A673 (cell line): ENCODE results near the gene ZBTB2. TPM values are rescaled to one million over a fixed set of nuclear protein-coding genes. Genes with fewer than 3 reads are reported as not detected.

ENCODE experiments used
- BruUV-seq: library from RNA; stranded (reverse); fragments of 400-500 nt; replicated peaks from 2 replicates; lab custom pipeline; 2021; lab: Mats Ljungman, UMichigan
- CTCF ChIA-PET: fragments of 300-600 bp; sonication (Branson Sonifier 250); formaldehyde crosslinking; loops from one replicate; lab custom pipeline; 2022; ENCODE audit warnings: antibody characterized with exemption; lab: Charles Lee
- POLR2A ChIA-PET: fragments of 300-600 bp; sonication (Branson Sonifier 250); formaldehyde crosslinking; loops from one replicate; lab custom pipeline; 2022; ENCODE audit warnings: antibody characterized with exemption; ENCODE audit not compliant: low non-redundant PET; lab: Charles Lee
- DNase-seq: peaks from one replicate; pipeline ENCODE4 v3.0.0-alpha.2; 2015; ENCODE audit warnings: low spot score
- H3K27ac ChIP-seq: fragments of 200-600 bp; sonication (generic); 2 replicates; pipeline ENCODE4 v1.5.1; 2016; ENCODE audit warnings: mixed run types, low read depth, mild to moderate bottlenecking, mixed read lengths, antibody characterized with exemption, low read length; ENCODE audit not compliant: poor library complexity, severe bottlenecking
- H3K27me3 ChIP-seq: fragments of 200-600 bp; sonication (generic); replicated peaks from 2 replicates; pipeline ENCODE4 v1.6.1; 2017; ENCODE audit warnings: mixed run types, low read depth, mild to moderate bottlenecking, mixed read lengths, antibody characterized with exemption, low read length; ENCODE audit not compliant: insufficient read depth, poor library complexity
- H3K36me3 ChIP-seq: fragments of 200-600 bp; sonication (generic); 2 replicates; pipeline ENCODE4 v1.6.1; 2016; ENCODE audit warnings: mixed run types, mild to moderate bottlenecking, mixed read lengths, antibody characterized with exemption, low read length; ENCODE audit not compliant: insufficient read depth, poor library complexity, severe bottlenecking
- H3K4me1 ChIP-seq: fragments of 200-600 bp; sonication (generic); 2 replicates; pipeline ENCODE4 v1.6.1; 2017; ENCODE audit warnings: mixed run types, mild to moderate bottlenecking, mixed read lengths, antibody characterized with exemption, low read length; ENCODE audit not compliant: insufficient read depth, poor library complexity, severe bottlenecking
- H3K4me3 ChIP-seq: fragments of 200-600 bp; sonication (generic); 2 replicates; pipeline ENCODE4 v1.5.1; 2016; ENCODE audit warnings: low read depth, mixed run types, mild to moderate bottlenecking, mixed read lengths, low read length; ENCODE audit not compliant: poor library complexity, severe bottlenecking
- H3K9me3 ChIP-seq: fragments of 200-600 bp; sonication (generic); 2 replicates; pipeline ENCODE4 v1.6.1; 2016; ENCODE audit warnings: mixed run types, low read depth, mild to moderate bottlenecking, mixed read lengths, antibody characterized with exemption, low read length; ENCODE audit not compliant: poor library complexity, severe bottlenecking
- EZH2 ChIP-seq: fragments of 200-600 bp; sonication (generic); IDR thresholded peaks from 2 replicates; pipeline ENCODE4 v1.6.1; 2017; ENCODE audit warnings: borderline replicate concordance, low read depth, mild to moderate bottlenecking, mixed read lengths, antibody characterized with exemption, low read length; ENCODE audit not compliant: poor library complexity, severe bottlenecking
- intact Hi-C: fragments of 100-400 bp; cut with micrococcal nuclease; formaldehyde crosslinking; loops from one replicate; pipeline ENCODE4 v1.10.0; 2022; ENCODE audit not compliant: unreplicated experiment
- total RNA-seq: library from RNA; stranded (reverse); gene quantifications from 2 replicates; pipeline ENCODE4 v1.2.3, GENCODE V29; 2021
- TF ChIP-seq, protein P1 (sequence below): fragments of 300-800, 200-600 bp; sonication (generic); conservative IDR thresholded peaks from 2 replicates; pipeline ENCODE4 v1.5.1; 2017; ENCODE audit warnings: low read depth, mild to moderate bottlenecking, antibody characterized with exemption, low read length, moderate library complexity, mixed read lengths

Gene ZBTB2
- total RNA-seq, 1 experiment from 2014 or later = 24.0 TPM

DNA sequence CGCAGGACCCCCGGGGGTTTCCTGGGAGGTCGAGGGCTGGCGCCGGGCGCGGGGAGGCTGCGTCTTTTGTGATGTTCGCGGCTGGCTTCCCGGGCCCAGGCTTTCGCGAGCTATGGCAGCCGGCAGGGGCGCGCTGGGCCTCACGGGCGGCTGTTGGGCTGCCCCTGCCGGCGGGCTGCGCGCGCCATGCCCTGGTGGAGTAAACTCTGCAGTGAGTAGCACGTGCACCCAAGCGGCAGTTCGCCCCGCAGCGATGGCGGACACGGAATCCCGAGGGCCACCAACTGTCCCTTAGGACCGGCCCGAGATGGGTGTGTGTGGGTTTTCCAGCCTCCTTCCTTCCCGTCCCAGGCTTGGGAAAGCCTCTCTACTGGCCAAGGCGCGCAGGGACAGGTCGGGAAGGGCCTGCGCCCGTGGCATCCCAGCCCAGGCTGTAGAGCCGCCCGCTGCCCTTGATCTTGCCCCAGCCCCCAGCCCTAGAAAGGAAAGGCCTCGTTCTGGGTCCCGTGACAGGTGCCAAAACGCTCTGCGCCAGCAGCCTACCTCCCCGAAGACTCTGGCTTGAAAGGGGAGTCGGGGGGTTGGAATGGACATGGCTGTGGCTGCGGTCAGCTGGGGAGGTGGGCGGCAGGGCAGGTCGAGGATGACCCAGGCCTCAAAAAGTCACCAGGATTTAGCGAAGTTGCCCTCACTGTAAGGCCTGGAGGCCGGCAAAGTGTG is 49.7 kb downstream of the ZBTB2 start:
- CTCF ChIA-PET = interaction anchor here (0.7 kb wide), 1 partner anchor 48 kb away, joined by 4 read pairs; no protein-coding TSS in a partner anchor
- no TSS peak for BruUV-seq
- intact Hi-C loops = no loop called here
- H3K4me1 ChIP-seq = peaks cover 12% of the 10 kb centered on the region
- POLR2A ChIA-PET = no interaction called here
- H3K27ac ChIP-seq = no peak overlapping the region
- no peaks in the 10 kb centered on the region for H3K27me3 ChIP-seq
- H3K4me3 ChIP-seq = no peak overlapping the region
- DNase-seq = no peak
- no peaks in the 10 kb centered on the region for H3K9me3 ChIP-seq
- no peaks in the 10 kb centered on the region for H3K36me3 ChIP-seq
- no peak for TF ChIP-seq EZH2
- TF ChIP-seq, protein P1, sequence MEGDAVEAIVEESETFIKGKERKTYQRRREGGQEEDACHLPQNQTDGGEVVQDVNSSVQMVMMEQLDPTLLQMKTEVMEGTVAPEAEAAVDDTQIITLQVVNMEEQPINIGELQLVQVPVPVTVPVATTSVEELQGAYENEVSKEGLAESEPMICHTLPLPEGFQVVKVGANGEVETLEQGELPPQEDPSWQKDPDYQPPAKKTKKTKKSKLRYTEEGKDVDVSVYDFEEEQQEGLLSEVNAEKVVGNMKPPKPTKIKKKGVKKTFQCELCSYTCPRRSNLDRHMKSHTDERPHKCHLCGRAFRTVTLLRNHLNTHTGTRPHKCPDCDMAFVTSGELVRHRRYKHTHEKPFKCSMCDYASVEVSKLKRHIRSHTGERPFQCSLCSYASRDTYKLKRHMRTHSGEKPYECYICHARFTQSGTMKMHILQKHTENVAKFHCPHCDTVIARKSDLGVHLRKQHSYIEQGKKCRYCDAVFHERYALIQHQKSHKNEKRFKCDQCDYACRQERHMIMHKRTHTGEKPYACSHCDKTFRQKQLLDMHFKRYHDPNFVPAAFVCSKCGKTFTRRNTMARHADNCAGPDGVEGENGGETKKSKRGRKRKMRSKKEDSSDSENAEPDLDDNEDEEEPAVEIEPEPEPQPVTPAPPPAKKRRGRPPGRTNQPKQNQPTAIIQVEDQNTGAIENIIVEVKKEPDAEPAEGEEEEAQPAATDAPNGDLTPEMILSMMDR = no peak

DNA sequence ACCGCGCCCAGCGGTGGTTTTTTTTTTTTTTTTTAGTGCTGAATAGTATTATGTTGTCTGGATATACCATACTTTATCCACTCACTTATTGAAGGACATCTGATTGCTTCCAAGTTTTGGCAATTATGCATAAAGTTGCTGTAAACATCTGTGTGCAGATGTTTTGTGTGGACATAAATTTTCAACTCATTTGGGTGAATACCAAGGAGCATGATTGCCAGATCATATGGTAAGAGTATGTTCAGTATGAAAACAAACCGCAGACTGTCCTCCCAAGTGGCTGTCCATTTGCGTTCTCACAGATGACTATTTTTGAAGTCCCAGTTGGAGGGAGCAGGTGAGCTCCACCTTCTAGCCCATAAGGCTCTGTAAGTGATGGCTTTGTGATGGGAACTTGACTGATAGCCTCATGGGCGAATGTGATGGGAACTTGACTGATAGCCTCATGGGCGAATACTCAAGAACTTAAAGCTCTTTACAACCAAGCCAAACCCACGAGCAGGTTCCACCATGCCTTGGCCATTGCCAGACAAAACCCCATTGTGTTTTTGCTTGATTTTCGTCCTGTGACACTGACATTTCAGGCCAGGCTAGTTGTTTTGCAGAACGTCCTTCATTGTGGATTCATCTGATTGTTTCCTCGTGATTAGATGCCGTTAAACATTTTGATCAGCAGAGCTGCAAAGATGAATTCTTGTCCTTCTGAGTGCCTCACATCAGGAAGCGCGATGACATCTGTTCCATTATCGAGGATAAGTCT is 51.0 kb downstream of the ZBTB2 start:
- DNase-seq = no peak
- TF ChIP-seq, protein P1 = no peak
- no peak for TF ChIP-seq EZH2
- H3K4me1 ChIP-seq = peaks cover 12% of the 10 kb centered on the region
- H3K36me3 ChIP-seq = no peaks in the 10 kb centered on the region
- H3K27me3 ChIP-seq = no peaks in the 10 kb centered on the region
- H3K4me3 ChIP-seq = no peak overlapping the region
- H3K9me3 ChIP-seq = no peaks in the 10 kb centered on the region
- ChIA-PET POLR2A (no interaction called here), CTCF (interaction anchor here (0.7 kb wide), 1 partner anchor 49 kb away, joined by 4 read pairs; no protein-coding TSS in a partner anchor)
- BruUV-seq = no TSS peak
- intact Hi-C loops = no loop called here
- H3K27ac ChIP-seq = no peak overlapping the region

DNA sequence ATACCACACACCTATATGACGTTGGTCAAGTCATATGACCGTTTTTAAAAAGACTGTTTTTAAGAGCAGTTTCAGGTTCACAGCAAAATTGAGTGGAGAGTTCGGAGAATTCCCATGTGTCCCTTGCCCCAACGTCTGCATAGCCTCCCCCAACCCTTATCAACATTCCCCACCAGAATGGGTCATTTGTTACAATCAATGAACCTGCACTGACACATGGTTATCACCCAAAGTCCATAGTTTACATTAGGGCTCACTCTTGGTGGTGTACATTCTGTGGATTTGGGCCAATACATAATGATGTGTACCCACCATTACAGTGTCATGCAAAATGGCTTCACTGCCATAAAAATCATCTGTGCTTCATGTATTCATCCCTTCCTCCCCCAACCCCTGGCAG is 52.0 kb downstream of the ZBTB2 start:
- CTCF ChIA-PET = no interaction called here
- intact Hi-C loops = loop anchor here (5.0 kb wide), 1 partner anchor 922 kb away; no protein-coding TSS in a partner anchor
- no peaks in the 10 kb centered on the region for H3K36me3 ChIP-seq

More for the DNA sequence above, 52.0 kb downstream of the ZBTB2 start:
- H3K9me3 ChIP-seq = no peaks in the 10 kb centered on the region
- no TSS peak for BruUV-seq
- H3K27me3 ChIP-seq = no peaks in the 10 kb centered on the region
- DNase-seq = no peak
- H3K4me1 ChIP-seq = peaks cover 13% of the 10 kb centered on the region
- POLR2A ChIA-PET = no interaction called here
- TF ChIP-seq EZH2 = no peak
- TF ChIP-seq, protein P1 = no peak
- H3K4me3 ChIP-seq = no peak overlapping the region
- no peak overlapping the region for H3K27ac ChIP-seq
